Activated naive CD8-positive, alpha-beta T cell treated with anti-CD3 and anti-CD28 coated beads, Interleukin-2, amount 50 U/mL, for 24 hours (primary cell): ENCODE measurements around the gene ATCAY.

Source experiments
- ATAC-seq: fragments of 150-1000 bp; cut with Tn5 transposase; one replicate; pipeline ENCODE4 v1.10.0; 2021
- DNase-seq: peaks from one replicate; pipeline ENCODE4 v3.0.0; 2021
- H3K27ac Mint-ChIP-seq: one replicate; pipeline ENCODE4 v1.8.0; 2021; ENCODE audit warnings: mild to moderate bottlenecking, mixed read lengths
- H3K27me3 Mint-ChIP-seq: one replicate; pipeline ENCODE4 v1.8.0; 2021; ENCODE audit warnings: mixed read lengths
- H3K36me3 Mint-ChIP-seq: one replicate; pipeline ENCODE4 v1.8.0; 2021; ENCODE audit warnings: low read depth, mixed read lengths
- H3K4me1 Mint-ChIP-seq: one replicate; pipeline ENCODE4 v1.8.0; 2021; ENCODE audit warnings: mixed read lengths
- H3K4me3 Mint-ChIP-seq: one replicate; pipeline ENCODE4 v1.8.0; 2021; ENCODE audit warnings: mild to moderate bottlenecking, moderate library complexity, mixed read lengths
- H3K9me3 Mint-ChIP-seq: one replicate; pipeline ENCODE4 v1.8.0; 2021; ENCODE audit warnings: mixed read lengths

Gene ATCAY

DNA sequence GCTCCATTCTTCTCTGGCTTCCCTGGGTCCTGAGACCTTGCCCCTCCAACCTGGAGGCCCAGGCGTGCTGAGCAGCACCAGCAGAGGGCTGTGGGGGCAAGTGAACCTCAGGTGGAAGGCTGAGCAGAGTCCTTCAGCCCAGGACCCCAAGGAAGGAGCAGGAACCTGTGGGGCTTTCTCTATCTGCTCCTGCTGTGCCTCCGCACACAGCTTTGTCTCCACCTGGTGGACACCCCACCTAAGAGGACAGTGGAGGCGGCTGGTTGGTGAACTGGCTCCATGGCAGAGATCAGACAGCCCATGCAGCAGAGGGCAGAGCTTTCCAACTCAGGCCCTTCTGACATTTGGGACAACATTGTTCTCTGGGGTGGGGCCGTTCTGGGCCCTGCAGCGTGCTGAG, 31.4 kb upstream of the ATCAY start:
- Mint-ChIP-seq H3K4me1 (no peaks in the 10 kb centered on the region), H3K36me3 (peaks cover 6% of the 10 kb centered on the region), H3K4me3 (no peak overlapping the region), H3K27me3 (peaks cover 3% of the 10 kb centered on the region), H3K9me3 (peaks cover 12% of the 10 kb centered on the region), H3K27ac (no peak overlapping the region)
- ATAC-seq (no peak), DNase-seq (peak; percentile 37)

DNA sequence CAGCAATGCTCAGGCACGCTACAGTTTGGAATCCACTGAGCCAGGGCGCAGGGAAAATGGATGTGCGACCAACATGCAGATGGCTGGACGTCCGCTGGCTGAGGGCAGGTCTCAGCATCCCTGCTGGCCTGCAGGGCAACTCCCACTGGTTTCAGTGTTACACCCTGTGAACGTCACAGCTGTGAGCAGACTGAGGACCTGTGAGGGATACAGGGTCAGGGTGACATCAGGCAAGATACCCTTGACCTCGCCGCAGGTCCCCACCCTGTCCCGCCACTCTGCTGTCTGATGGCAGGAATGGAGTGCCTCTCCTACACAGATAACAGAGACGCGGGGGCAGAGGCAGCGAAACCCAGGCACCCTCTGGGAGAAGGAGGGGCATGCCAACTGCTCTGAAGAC, 30.7 kb upstream of the ATCAY start:
- Mint-ChIP-seq H3K9me3 (peaks cover 12% of the 10 kb centered on the region), H3K4me1 (no peaks in the 10 kb centered on the region), H3K27me3 (peaks cover 3% of the 10 kb centered on the region), H3K36me3 (peaks cover 6% of the 10 kb centered on the region), H3K27ac (no peak overlapping the region), H3K4me3 (no peak overlapping the region)
- DNase-seq = no peak
- ATAC-seq = no peak

DNA sequence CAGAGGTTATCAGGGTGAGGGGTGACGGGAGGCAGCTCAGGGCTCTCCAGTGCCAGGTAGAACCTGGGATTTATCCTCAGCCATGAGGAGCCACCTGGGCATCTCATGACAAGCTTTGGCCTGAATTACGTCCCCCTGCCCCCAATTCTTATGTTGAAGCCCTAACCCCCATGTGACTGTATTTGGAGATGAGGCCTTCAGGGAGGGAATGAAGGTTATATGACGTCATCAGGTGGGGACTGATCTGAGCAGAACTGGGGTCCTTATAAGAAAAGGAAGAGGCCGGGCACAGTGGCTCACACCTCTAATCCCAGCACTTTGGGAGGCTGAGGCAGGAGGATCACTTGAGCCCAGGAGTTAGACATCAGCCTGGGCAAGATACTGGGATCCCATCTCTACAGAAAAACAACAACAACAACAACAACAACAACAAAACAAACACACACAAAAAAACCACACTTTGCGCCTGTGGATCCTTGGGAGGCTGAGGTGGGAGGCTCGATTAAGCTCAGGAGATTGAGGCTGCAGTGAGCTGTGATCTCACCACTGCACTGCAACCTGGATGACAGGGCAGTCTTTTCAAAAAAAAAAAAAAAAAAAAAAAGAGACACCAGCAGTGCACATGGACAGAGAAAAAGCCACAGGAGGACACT, 30.0 kb upstream of the ATCAY start:
- Mint-ChIP-seq H3K36me3 (peaks cover 6% of the 10 kb centered on the region), H3K27me3 (peaks cover 3% of the 10 kb centered on the region), H3K4me1 (no peaks in the 10 kb centered on the region), H3K27ac (no peak overlapping the region), H3K9me3 (peaks cover 12% of the 10 kb centered on the region), H3K4me3 (no peak overlapping the region)
- ATAC-seq (no peak), DNase-seq (no peak)

DNA sequence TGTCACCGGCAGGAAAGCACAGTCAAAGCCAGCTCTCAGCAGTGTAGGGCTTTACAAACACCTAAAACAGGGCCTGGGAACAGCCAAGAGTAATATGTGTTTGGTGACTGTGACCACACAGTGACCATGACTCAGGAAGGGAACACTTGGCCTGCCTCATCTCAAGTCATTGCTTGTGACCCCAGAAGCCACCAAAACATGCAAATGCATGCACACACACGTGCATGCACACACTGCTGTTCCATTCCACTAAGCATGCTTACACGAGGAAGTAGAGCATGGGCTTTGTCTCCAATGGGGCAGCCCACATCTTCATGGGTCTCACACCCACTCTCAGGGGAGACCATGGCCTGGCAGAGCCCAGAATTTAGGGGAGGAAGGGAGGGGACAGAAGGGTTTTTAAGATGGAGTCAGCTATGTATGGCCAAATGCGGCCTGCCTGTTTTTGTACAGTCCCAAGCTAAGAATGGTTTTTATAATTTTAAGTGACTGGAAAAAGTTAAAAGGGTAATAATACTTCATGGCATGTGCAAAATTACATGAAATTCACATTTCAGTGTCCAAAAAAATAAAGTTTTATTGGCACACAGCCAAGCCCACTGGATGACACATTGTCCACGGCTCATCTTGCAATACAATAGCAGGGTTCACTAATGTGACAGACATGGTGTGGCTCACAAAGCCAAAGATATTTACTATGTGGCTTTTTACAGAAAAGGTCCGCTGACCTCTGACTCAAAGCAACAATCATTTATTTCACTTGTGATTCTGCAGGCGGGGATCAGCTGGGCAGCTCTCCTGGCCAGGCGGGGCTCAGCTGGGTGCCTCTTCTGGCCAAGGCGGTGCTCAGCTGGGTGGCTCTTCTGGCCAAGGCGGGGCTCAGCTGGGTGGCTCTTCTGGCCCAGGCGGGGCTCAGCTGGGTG, 29.0 kb upstream of the ATCAY start:
- no peak for ATAC-seq

DNA sequence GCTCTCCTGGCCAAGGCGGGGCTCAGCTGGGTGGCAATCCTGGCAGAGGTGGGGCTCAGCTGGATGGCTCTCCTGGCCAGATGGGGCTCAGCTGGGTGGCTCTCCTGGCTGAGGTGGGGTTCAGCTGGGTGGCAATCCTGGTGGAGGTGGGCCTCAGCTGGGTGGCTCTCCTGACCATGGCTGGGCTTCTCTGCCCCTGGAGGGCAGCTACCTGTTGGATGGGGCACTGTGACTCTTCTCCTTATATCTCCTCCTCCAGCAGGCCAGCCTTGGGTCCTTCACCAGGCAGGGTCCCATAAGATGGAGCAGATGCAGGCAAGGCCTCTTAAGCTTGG, 28.3 kb upstream of the ATCAY start:
- no peak for DNase-seq
- no peak overlapping the region for H3K27ac Mint-ChIP-seq
- H3K9me3 Mint-ChIP-seq = peaks cover 12% of the 10 kb centered on the region
- H3K36me3 Mint-ChIP-seq = peaks cover 6% of the 10 kb centered on the region
- no peaks in the 10 kb centered on the region for H3K27me3 Mint-ChIP-seq
- no peak for ATAC-seq
- no peaks in the 10 kb centered on the region for H3K4me1 Mint-ChIP-seq
- H3K4me3 Mint-ChIP-seq = no peak overlapping the region

More for the DNA sequence above, 29.0 kb upstream of the ATCAY start:
- H3K4me1 Mint-ChIP-seq = no peaks in the 10 kb centered on the region
- no peak overlapping the region for H3K27ac Mint-ChIP-seq
- DNase-seq = no peak
- H3K9me3 Mint-ChIP-seq = peaks cover 12% of the 10 kb centered on the region
- peaks cover 2% of the 10 kb centered on the region for H3K27me3 Mint-ChIP-seq
- H3K4me3 Mint-ChIP-seq = no peak overlapping the region
- H3K36me3 Mint-ChIP-seq = peaks cover 6% of the 10 kb centered on the region

DNA sequence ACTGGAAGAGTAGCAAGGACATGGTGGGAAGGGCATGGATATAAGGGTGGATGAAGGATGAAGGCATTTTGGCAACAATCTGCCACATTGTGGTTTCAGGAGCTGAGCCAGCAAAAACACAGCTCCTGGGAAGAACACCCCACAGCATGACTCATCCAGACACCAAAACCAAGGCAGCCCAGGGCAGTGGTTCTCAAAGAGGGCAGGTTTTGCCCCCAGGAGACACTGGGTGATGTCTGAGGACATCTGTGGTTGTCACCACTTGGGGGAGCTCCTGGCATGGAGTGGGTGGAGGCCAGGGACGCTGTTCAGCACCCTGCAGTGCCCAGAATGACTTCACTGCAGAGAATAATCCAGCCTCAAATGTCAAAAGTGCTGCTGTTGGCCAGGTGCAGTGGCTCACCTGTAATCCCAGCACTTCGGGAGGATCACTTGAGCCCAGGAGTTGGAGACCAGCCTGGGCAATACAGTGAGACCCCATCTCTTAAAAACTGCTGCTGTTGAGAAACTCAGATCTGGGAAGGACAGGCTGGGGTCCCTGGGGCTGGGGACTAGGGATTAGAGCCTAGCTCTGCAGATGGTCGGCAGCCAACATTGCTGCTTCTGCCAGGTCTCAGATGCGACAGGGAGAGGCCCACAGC, 27.8 kb upstream of the ATCAY start:
- Mint-ChIP-seq H3K27me3 (no peaks in the 10 kb centered on the region), H3K36me3 (peaks cover 6% of the 10 kb centered on the region), H3K27ac (no peak overlapping the region), H3K4me1 (no peaks in the 10 kb centered on the region), H3K9me3 (peaks cover 12% of the 10 kb centered on the region), H3K4me3 (no peak overlapping the region)
- DNase-seq = peak; percentile 16
- no peak for ATAC-seq

DNA sequence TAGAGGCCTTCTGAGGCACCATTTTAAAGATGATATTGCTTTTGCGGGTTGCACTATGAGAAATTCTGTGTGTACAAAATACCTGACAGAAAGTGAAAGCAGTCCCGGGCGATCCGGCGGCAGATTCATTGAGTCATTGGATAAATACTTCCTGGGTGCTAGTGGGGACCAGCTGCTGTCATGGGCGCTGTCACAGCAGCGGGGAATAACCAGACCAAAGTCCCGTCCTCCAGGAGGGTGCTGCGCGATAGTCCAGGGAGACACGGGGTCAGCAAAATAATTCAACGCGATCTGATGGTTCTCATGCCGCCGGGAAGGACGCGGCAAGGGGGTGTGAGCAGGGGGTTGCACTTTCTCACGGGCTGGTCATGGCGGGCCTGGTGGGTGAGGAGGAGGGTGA, 25.2 kb upstream of the ATCAY start:
- no peaks in the 10 kb centered on the region for H3K27me3 Mint-ChIP-seq
- ATAC-seq = no peak
- no peak overlapping the region for H3K4me3 Mint-ChIP-seq
- H3K27ac Mint-ChIP-seq = no peak overlapping the region
- peaks cover 12% of the 10 kb centered on the region for H3K9me3 Mint-ChIP-seq
- no peaks in the 10 kb centered on the region for H3K4me1 Mint-ChIP-seq
- H3K36me3 Mint-ChIP-seq = peaks cover 6% of the 10 kb centered on the region
- no peak for DNase-seq

DNA sequence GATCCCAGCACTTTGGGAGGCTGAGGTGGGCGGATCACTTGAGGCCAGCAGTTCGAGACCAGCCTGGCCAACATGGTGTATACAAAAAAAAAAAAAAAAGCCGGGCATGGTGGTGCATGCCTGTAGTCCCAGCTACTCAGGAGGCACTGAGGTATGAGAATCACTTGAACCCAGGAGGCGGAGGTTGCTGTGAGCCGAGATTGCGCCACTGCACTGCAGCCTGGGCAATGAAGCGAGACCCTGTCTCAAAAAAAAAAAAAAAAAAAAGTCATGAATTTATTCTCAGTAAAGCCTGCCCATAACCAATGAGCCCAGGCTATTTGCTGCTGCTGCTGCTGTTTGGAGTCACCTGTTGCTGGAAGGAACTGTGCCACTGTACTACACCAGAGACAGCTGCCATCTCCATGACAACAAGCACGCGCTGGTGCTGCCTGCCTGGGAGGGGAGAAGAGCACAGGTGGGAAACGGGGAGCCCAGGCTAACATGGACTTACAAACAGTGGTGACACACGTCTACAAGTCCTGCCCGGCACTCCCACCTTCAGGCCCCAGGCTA, 23.0 kb upstream of the ATCAY start:
- H3K9me3 Mint-ChIP-seq = peaks cover under 1% of the 10 kb centered on the region
- no peaks in the 10 kb centered on the region for H3K27me3 Mint-ChIP-seq
- H3K4me1 Mint-ChIP-seq = no peaks in the 10 kb centered on the region
- no peak overlapping the region for H3K4me3 Mint-ChIP-seq
- ATAC-seq (no peak), DNase-seq (no peak)
- no peak overlapping the region for H3K27ac Mint-ChIP-seq
- no peaks in the 10 kb centered on the region for H3K36me3 Mint-ChIP-seq

DNA sequence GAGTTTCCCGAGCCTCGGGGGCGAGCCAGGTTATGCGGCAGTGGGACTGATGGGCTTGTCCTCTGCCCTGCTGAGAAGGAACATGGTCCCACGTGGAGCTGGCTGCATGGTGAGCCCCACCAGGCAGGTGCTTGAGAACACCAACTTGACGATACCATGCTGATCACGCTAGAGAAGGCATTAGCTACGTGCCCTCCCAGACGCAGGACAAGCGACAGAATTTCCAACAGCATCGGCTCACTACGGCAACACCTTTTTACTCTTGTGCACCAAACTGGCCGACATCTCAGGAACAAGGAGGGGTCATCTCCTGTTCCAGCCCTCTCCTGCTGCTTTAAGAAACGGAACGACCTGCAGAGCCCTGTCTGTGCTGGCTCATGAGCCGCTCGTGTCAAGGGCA, 20.0 kb upstream of the ATCAY start:
- Mint-ChIP-seq H3K27me3 (no peaks in the 10 kb centered on the region), H3K27ac (no peak overlapping the region), H3K4me3 (no peak overlapping the region), H3K9me3 (no peaks in the 10 kb centered on the region), H3K4me1 (no peaks in the 10 kb centered on the region), H3K36me3 (no peaks in the 10 kb centered on the region)
- ATAC-seq = no peak
- no peak for DNase-seq

DNA sequence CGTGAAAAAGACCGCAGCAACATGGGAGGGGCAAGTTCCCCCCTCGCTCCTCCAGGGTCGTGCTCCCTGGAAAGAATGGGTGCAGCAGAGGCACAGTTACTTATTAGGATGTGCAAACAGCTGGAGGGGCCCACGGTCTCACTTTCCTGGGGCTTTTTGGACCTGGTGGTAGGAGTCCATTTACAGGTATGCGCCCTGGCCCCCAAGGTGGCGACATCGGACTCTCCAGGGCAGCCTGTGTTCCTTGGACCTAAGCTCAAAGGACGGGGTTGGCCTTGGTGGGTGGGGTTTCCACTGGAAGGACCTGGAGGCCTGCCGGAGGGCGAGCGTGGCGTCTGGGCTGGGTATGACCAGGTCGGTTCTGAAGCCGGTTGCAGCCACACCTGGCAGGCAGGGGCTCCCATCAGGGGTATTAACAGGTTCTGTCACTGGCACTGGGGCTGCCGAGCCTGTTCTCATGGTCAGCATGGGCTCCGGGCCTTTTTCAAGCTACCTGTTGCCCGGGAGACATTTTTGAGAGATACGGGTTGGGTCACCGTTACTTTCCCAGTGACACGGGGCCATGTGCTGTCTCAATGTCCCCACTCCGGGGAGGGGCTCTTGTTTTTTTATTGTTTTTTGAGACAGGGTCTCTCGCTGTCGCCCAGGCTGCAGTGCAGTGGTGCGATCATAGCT, 17.5 kb upstream of the ATCAY start:
- no peaks in the 10 kb centered on the region for H3K9me3 Mint-ChIP-seq
- H3K36me3 Mint-ChIP-seq = no peaks in the 10 kb centered on the region
- H3K27me3 Mint-ChIP-seq = peaks cover 16% of the 10 kb centered on the region
- ATAC-seq = no peak
- no peak overlapping the region for H3K4me3 Mint-ChIP-seq
- no peak overlapping the region for H3K27ac Mint-ChIP-seq
- no peak for DNase-seq
- H3K4me1 Mint-ChIP-seq = no peaks in the 10 kb centered on the region

DNA sequence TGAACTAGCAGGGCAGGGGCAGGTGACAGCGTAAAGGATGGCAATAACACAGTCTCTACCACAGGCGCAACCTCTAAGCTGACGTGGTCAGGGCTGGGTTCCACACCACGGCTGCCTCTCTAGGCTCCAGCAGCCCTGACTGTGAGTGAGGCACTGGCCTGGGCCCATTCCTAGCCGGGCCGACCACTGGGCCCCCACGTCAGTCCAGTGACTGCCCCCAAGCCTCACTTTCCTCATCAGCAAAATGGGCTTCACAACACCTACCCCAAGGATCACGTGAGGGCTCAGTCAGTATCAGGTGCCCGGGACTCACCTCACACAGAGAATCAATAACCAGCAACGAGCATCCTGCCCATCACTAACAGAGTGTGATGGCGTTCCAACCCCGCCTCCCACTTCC, 16.8 kb upstream of the ATCAY start:
- Mint-ChIP-seq H3K27ac (no peak overlapping the region), H3K27me3 (peaks cover 20% of the 10 kb centered on the region), H3K36me3 (no peaks in the 10 kb centered on the region), H3K9me3 (no peaks in the 10 kb centered on the region), H3K4me1 (no peaks in the 10 kb centered on the region), H3K4me3 (no peak overlapping the region)
- DNase-seq (no peak), ATAC-seq (no peak)

DNA sequence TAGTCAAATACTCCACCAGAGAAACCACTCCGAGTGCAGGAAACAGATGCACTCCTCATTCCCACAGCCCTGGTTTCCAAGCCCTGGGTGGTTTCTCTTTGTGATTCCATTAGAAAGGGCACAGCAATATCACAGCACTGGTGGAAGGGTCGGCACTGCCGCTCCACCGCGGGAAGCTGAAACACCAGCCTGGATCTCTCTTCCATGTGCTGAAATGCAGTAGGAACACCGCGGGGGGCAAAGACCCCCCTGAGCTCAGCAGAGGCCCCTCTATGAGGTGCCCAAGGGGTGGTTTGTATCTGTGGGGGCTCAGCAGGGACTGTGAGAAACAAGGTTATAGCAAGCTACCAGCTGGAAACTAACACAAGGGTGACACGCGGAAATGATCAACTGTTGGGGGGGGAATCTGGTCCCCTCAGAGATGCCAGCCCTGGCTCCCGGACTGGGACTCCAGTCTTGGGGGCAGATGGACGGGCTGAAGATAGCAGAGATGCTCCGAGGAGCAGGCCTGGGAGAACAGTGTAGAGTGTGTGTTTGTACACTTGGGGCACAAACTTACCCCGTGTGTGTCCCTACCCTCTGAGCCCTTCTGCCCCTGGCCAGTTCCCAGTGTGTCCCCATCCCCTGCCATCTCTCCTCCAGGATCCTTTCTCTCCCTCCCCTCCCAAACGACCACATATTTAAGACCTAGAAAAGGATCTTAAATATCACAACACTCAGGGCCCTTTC, 13.4 kb upstream of the ATCAY start:
- Mint-ChIP-seq H3K27me3 (peaks cover 34% of the 10 kb centered on the region), H3K4me1 (peaks cover 6% of the 10 kb centered on the region), H3K27ac (no peak overlapping the region), H3K36me3 (no peaks in the 10 kb centered on the region), H3K9me3 (peaks cover 6% of the 10 kb centered on the region), H3K4me3 (no peak overlapping the region)
- ATAC-seq = no peak
- DNase-seq = no peak

DNA sequence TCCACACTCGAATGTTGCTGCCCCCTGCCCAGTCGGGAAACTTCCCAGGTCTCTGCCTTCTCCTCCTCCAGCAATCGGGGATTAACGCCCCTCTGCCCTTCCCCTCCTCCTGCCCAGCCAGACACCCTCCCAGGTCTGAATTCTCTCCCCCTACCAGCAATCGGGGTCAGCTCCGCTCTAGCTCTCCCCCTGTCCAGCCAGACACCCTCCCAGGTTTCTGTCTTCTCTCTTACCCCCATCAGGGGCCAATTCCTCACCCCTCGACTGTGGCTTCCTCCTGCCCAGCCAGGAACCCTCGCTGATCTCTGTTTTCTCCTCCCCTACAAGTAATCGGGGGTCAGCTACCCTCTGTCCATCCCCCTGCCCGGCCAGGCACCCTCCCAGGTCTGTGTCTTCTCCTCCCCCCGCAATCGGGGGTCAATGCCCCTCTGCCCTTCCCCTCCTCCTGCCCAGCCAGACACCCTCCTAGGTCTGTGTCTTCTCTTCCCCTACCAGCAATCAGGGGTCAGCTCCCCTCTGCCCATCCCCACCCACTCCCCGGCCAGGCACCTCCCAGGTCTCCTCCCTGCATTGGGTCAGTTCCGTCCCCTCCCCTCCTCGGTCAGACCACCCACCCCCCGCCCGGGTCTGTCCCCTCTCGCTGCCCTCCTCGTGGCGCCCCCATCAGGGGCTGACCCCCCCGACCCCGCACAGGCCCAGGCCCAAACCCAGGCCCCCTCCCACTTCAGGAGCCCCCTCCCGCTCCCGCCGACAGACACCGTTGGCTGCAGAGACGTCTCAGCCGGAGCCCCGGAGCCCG, 12.3 kb upstream of the ATCAY start:
- Mint-ChIP-seq H3K4me1 (peaks cover 6% of the 10 kb centered on the region), H3K4me3 (no peak overlapping the region), H3K27me3 (peaks cover 37% of the 10 kb centered on the region), H3K27ac (no peak overlapping the region), H3K9me3 (peaks cover 6% of the 10 kb centered on the region), H3K36me3 (no peaks in the 10 kb centered on the region)
- ATAC-seq (no peak), DNase-seq (no peak)
